ENCODE measurements around the gene IGSF9B. TPM values are rescaled to one million over a fixed set of nuclear protein-coding genes. Genes with fewer than 3 reads are reported as not detected.
A peak's percentile ranks its signal among the peaks of the same experiment; 100 is the strongest.

Gene IGSF9B
- total RNA-seq, 1 donor from 2014 or later = 13.1 TPM

DNA sequence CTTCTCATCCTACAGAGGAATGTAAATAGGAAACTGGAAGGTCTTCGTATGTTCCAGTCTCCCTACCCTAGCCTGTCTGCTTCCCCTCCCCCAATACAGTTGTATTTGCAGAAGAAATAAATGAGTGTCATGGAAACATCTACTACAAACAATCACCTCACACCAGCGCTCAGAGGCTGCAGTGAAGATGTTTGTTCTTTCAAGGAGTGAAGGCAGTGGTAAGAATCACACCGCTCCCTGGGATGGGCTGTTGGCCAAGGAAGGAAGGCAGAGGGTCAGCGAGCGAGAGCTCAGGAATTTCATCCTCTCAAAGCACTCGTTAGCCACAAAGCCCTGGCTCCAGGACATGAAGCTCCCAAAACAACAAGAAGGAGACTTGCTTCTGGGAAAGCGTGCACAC is 1.1 kb upstream of the IGSF9B start:
- Histone ChIP-seq H3K27ac (ENCODE audit: low read depth, low read length) (no peak overlapping the region), H3K79me2 (ENCODE audit: insufficient read depth, low read length) (peaks cover 5% of the 10 kb centered on the region), H3K36me3 (ENCODE audit: insufficient read depth, low read length) (no peaks in the 10 kb centered on the region), H3K27me3 (ENCODE audit: insufficient read depth, low read length) (peaks cover 33% of the 10 kb centered on the region), H2AFZ (ENCODE audit: low read depth, low read length) (no peak overlapping the region), H4K20me1 (ENCODE audit: insufficient read depth, low read length) (peaks cover 4% of the 10 kb centered on the region), H3K4me2 (ENCODE audit: low read length) (peak overlapping the region; percentile 97), H3K9me3 (ENCODE audit: insufficient read depth, low read depth, low read length) (no peaks in the 10 kb centered on the region), H3K4me1 (ENCODE audit: insufficient read depth, low read length) (peaks cover 20% of the 10 kb centered on the region), H3K4me3 (ENCODE audit: insufficient read depth, low read depth, low read length) (no peak overlapping the region), H3K9ac (ENCODE audit: low read length) (peak overlapping the region; percentile 63)
- Mint-ChIP-seq H3K4me1 (ENCODE audit: low read depth, unreplicated experiment) (peaks cover 25% of the 10 kb centered on the region), H3K4me3 (ENCODE audit: unreplicated experiment) (peak overlapping the region; percentile 92), H3K9me3 (ENCODE audit: unreplicated experiment) (peaks cover 2% of the 10 kb centered on the region), H3K36me3 (ENCODE audit: low read depth, unreplicated experiment) (no peaks in the 10 kb centered on the region), H3K27ac (ENCODE audit: unreplicated experiment) (peak overlapping the region; percentile 93), H3K27me3 (ENCODE audit: low read depth, unreplicated experiment) (peaks cover 25% of the 10 kb centered on the region)
- TF ChIP-seq, protein P1, sequence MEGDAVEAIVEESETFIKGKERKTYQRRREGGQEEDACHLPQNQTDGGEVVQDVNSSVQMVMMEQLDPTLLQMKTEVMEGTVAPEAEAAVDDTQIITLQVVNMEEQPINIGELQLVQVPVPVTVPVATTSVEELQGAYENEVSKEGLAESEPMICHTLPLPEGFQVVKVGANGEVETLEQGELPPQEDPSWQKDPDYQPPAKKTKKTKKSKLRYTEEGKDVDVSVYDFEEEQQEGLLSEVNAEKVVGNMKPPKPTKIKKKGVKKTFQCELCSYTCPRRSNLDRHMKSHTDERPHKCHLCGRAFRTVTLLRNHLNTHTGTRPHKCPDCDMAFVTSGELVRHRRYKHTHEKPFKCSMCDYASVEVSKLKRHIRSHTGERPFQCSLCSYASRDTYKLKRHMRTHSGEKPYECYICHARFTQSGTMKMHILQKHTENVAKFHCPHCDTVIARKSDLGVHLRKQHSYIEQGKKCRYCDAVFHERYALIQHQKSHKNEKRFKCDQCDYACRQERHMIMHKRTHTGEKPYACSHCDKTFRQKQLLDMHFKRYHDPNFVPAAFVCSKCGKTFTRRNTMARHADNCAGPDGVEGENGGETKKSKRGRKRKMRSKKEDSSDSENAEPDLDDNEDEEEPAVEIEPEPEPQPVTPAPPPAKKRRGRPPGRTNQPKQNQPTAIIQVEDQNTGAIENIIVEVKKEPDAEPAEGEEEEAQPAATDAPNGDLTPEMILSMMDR (IDR thresholded peaks at IDR 0.05; ENCODE audit: insufficient read depth, low read depth, low read length) = no peak
- no peak for TF ChIP-seq EZH2 (IDR thresholded peaks at IDR 0.05; ENCODE audit: insufficient read depth, low read length)
- FAIRE-seq (no peak), DNase-seq (ENCODE audit: low read depth) (peak; percentile 45)

DNA sequence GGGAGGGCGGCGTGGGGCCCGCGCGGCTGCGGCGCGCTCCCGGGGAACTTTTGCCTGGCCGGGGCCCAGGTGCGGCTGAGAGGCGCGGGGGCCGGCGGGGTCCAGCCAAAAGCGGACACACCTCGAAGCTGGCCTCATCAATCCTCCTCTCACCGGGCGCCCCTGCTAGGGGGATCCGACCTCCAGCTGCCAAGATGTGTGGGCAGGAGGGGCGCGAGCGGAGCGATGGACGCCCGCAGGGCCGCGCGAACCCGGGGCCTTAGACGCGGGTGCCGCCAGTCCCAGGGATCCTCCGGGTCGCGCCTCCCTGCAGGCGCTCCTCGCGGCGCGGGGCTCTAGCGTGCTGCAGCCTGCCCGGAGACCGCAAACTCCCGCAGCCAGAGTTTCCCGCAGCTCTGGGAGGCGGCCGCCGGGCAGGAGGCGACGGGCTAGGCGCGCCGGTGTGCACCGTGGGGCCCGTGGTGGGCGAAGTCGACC is 785 bp downstream of the IGSF9B start:
- H3K9me3 Mint-ChIP-seq (ENCODE audit: unreplicated experiment) = peaks cover 2% of the 10 kb centered on the region
- peaks cover 33% of the 10 kb centered on the region for H3K27me3 ChIP-seq (ENCODE audit: insufficient read depth, low read length)
- H2AFZ ChIP-seq (ENCODE audit: low read depth, low read length) = no peak overlapping the region
- TF ChIP-seq EZH2 (IDR thresholded peaks at IDR 0.05; ENCODE audit: insufficient read depth, low read length) = peak; percentile 61
- TF ChIP-seq, protein P1 (IDR thresholded peaks at IDR 0.05; ENCODE audit: insufficient read depth, low read depth, low read length) = no peak
- DNase-seq (ENCODE audit: low read depth) = no peak
- no peak overlapping the region for H3K27ac ChIP-seq (ENCODE audit: low read depth, low read length)
- no peak overlapping the region for H3K9ac ChIP-seq (ENCODE audit: low read length)
- H3K36me3 ChIP-seq (ENCODE audit: insufficient read depth, low read length) = no peaks in the 10 kb centered on the region
- peak overlapping the region; percentile 97 for H3K4me2 ChIP-seq (ENCODE audit: low read length)
- H3K4me1 Mint-ChIP-seq (ENCODE audit: low read depth, unreplicated experiment) = peaks cover 42% of the 10 kb centered on the region
- H3K4me3 Mint-ChIP-seq (ENCODE audit: unreplicated experiment) = no peak overlapping the region
- peaks cover 4% of the 10 kb centered on the region for H4K20me1 ChIP-seq (ENCODE audit: insufficient read depth, low read length)
- H3K79me2 ChIP-seq (ENCODE audit: insufficient read depth, low read length) = peaks cover 5% of the 10 kb centered on the region
- FAIRE-seq = no peak
- H3K4me3 ChIP-seq (ENCODE audit: insufficient read depth, low read depth, low read length) = peak overlapping the region; percentile 10
- peaks cover 20% of the 10 kb centered on the region for H3K27me3 Mint-ChIP-seq (ENCODE audit: low read depth, unreplicated experiment)
- no peak overlapping the region for H3K27ac Mint-ChIP-seq (ENCODE audit: unreplicated experiment)
- H3K4me1 ChIP-seq (ENCODE audit: insufficient read depth, low read length) = peaks cover 34% of the 10 kb centered on the region
- H3K9me3 ChIP-seq (ENCODE audit: insufficient read depth, low read depth, low read length) = no peaks in the 10 kb centered on the region
- H3K36me3 Mint-ChIP-seq (ENCODE audit: low read depth, unreplicated experiment) = no peaks in the 10 kb centered on the region

DNA sequence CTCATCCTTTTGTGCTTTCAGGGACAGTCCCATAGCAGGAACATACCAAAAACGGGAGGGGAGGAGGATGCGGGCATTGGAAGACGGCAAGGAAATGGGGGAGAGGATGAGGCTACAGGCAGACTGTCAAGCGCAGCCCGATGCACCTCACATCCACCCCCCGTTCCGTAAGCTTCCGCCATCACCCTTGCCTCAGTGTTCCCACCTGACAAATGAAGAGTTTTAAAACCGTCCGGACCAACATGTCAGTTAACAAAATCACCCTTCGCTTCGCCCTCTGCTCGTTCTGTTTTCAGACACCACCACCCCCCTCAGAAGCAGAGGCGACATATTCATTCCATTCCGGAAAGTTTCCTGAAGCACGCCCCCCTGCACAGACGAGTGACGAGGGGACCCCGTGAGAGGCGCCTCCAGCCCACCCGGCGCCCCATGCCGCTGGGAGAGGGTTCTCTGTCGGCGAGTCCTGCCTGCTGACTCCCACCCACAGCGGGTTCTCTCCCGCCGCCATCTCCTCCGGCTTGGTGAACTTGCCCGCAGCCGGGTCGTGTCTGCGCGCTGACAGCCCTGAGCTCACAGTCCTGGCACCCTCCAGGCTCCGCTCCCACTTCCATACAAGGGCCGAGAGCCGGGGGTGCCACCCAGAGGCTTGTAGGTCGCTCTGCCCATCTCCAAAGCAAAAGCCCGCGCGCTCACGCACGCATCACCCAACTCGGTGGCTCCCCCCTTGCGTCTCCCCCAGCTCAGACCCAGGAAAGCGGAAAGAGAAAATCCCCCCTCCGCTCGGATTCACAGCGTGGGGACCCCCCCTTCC is 1.5 kb downstream of the IGSF9B start:
- H3K4me3 ChIP-seq (ENCODE audit: insufficient read depth, low read depth, low read length) = no peak overlapping the region
- H2AFZ ChIP-seq (ENCODE audit: low read depth, low read length) = no peak overlapping the region
- H4K20me1 ChIP-seq (ENCODE audit: insufficient read depth, low read length) = peaks cover 4% of the 10 kb centered on the region
- no peaks in the 10 kb centered on the region for H3K36me3 ChIP-seq (ENCODE audit: insufficient read depth, low read length)
- Mint-ChIP-seq H3K27ac (ENCODE audit: unreplicated experiment) (no peak overlapping the region), H3K36me3 (ENCODE audit: low read depth, unreplicated experiment) (no peaks in the 10 kb centered on the region), H3K27me3 (ENCODE audit: low read depth, unreplicated experiment) (peaks cover 20% of the 10 kb centered on the region), H3K4me3 (ENCODE audit: unreplicated experiment) (peak overlapping the region; percentile 90), H3K4me1 (ENCODE audit: low read depth, unreplicated experiment) (peaks cover 45% of the 10 kb centered on the region), H3K9me3 (ENCODE audit: unreplicated experiment) (peaks cover 2% of the 10 kb centered on the region)
- H3K79me2 ChIP-seq (ENCODE audit: insufficient read depth, low read length) = peaks cover 5% of the 10 kb centered on the region
- no peak overlapping the region for H3K27ac ChIP-seq (ENCODE audit: low read depth, low read length)
- DNase-seq (ENCODE audit: low read depth) (no peak), FAIRE-seq (no peak)
- H3K9ac ChIP-seq (ENCODE audit: low read length) = no peak overlapping the region
- peaks cover 33% of the 10 kb centered on the region for H3K27me3 ChIP-seq (ENCODE audit: insufficient read depth, low read length)
- H3K4me2 ChIP-seq (ENCODE audit: low read length) = peak overlapping the region; percentile 70
- no peaks in the 10 kb centered on the region for H3K9me3 ChIP-seq (ENCODE audit: insufficient read depth, low read depth, low read length)
- peaks cover 35% of the 10 kb centered on the region for H3K4me1 ChIP-seq (ENCODE audit: insufficient read depth, low read length)
- peak; percentile 42 for TF ChIP-seq EZH2 (IDR thresholded peaks at IDR 0.05; ENCODE audit: insufficient read depth, low read length)
- TF ChIP-seq, protein P1 (IDR thresholded peaks at IDR 0.05; ENCODE audit: insufficient read depth, low read depth, low read length) = no peak
